Nephron (organoid): ENCODE measurements around the gene TACO1.
A peak's percentile ranks its signal among the peaks of the same experiment; 100 is the strongest.

Experiments used
- H3K27ac Mint-ChIP-seq, 3 experiments: 2 replicates each; pipeline ENCODE4 v1.8.0; 2020; ENCODE audit warnings: mixed read lengths in 3 of 3, mild to moderate bottlenecking in 2 of 3, moderate library complexity in 1 of 3
- H3K27me3 Mint-ChIP-seq: 2 replicates; pipeline ENCODE4 v1.8.0; 2021; ENCODE audit warnings: low read depth, mild to moderate bottlenecking, moderate library complexity, mixed read lengths
- H3K36me3 Mint-ChIP-seq: 2 replicates; pipeline ENCODE4 v1.8.0; 2020; ENCODE audit warnings: low read depth, mixed read lengths
- H3K4me1 Mint-ChIP-seq: 2 replicates; pipeline ENCODE4 v1.8.0; 2020; ENCODE audit warnings: mixed read lengths
- H3K4me3 Mint-ChIP-seq, 3 experiments: 2 replicates each; pipeline ENCODE4 v1.8.0; 2020; ENCODE audit warnings: mild to moderate bottlenecking in 3 of 3, mixed read lengths in 3 of 3, moderate library complexity in 2 of 3
- H3K9me3 Mint-ChIP-seq: 2 replicates; pipeline ENCODE4 v1.8.0; 2020; ENCODE audit warnings: mixed read lengths
- CTCF ChIP-seq, 3 experiments: fragments of 200-600 bp; sonication (generic); IDR thresholded peaks; one replicate each; pipeline ENCODE4 v1.5.0; 2021; ENCODE audit warnings: antibody characterized with exemption in 3 of 3; ENCODE audit not compliant: unreplicated experiment in 3 of 3

The TACO1 gene

GRCh38 chr17:63589646-63590045, 11.0 kb upstream of the TACO1 start:
- Mint-ChIP-seq H3K36me3 (peaks cover 60% of the 10 kb centered on the region), H3K27me3 (no peaks in the 10 kb centered on the region), H3K4me3 (no peak overlapping the region), H3K27ac (no peak overlapping the region), H3K4me1 (no peaks in the 10 kb centered on the region), H3K9me3 (no peaks in the 10 kb centered on the region)
- no peak for TF ChIP-seq CTCF (IDR thresholded peaks at IDR 0.05; ENCODE audit: unreplicated experiment in 3 of 3)

- H3K4me1 Mint-ChIP-seq = no peaks in the 10 kb centered on the region
- no peaks in the 10 kb centered on the region for H3K27me3 Mint-ChIP-seq
- H3K4me3 Mint-ChIP-seq = no peak overlapping the region
- no peaks in the 10 kb centered on the region for H3K9me3 Mint-ChIP-seq
- TF ChIP-seq CTCF (IDR thresholded peaks at IDR 0.05; ENCODE audit: unreplicated experiment in 3 of 3) = no peak
- no peak overlapping the region for H3K27ac Mint-ChIP-seq
- H3K36me3 Mint-ChIP-seq = peaks cover 51% of the 10 kb centered on the region
These were observed 7.9 kb upstream of the TACO1 start for GRCh38 chr17:63592797-63593196.

GRCh38 chr17:63595132-63595531, 5.6 kb upstream of the TACO1 start:
- Mint-ChIP-seq H3K4me1 (peaks cover 5% of the 10 kb centered on the region), H3K27me3 (no peaks in the 10 kb centered on the region), H3K9me3 (no peaks in the 10 kb centered on the region), H3K36me3 (peaks cover 31% of the 10 kb centered on the region), H3K4me3 (no peak overlapping the region), H3K27ac (no peak overlapping the region)
- no peak for TF ChIP-seq CTCF (IDR thresholded peaks at IDR 0.05; ENCODE audit: unreplicated experiment in 3 of 3)

GRCh38 chr17:63596856-63597586, 3.7 kb upstream of the TACO1 start:
- Mint-ChIP-seq H3K27ac (no peak overlapping the region), H3K27me3 (no peaks in the 10 kb centered on the region), H3K4me3 (no peak overlapping the region), H3K9me3 (no peaks in the 10 kb centered on the region), H3K36me3 (peaks cover 13% of the 10 kb centered on the region), H3K4me1 (peaks cover 17% of the 10 kb centered on the region)
- no peak for TF ChIP-seq CTCF (IDR thresholded peaks at IDR 0.05; ENCODE audit: unreplicated experiment in 3 of 3)

- Mint-ChIP-seq H3K9me3 (no peaks in the 10 kb centered on the region), H3K27ac (no peak overlapping the region), H3K27me3 (no peaks in the 10 kb centered on the region), H3K36me3 (peaks cover 13% of the 10 kb centered on the region), H3K4me1 (peaks cover 17% of the 10 kb centered on the region), H3K4me3 (peak overlapping the region in 1 of 3 experiments; percentile 50)
- TF ChIP-seq CTCF (IDR thresholded peaks at IDR 0.05; ENCODE audit: unreplicated experiment in 3 of 3) = no peak
These were observed 2.4 kb upstream of the TACO1 start for GRCh38 chr17:63598281-63598680.
